NK-92 (cell line): ENCODE results near the gene LSAMP.
"Not testable (repeated sequence)": the region's sequence is repeated elsewhere in the genome, so short reads cannot be mapped to it uniquely, and the experiment has no call there.

Experiments
- DNase-seq: peaks from one replicate; lab custom pipeline; 2025; ENCODE audit not compliant: unreplicated experiment; lab: John Stamatoyannopoulos, UW

The LSAMP gene

DNA sequence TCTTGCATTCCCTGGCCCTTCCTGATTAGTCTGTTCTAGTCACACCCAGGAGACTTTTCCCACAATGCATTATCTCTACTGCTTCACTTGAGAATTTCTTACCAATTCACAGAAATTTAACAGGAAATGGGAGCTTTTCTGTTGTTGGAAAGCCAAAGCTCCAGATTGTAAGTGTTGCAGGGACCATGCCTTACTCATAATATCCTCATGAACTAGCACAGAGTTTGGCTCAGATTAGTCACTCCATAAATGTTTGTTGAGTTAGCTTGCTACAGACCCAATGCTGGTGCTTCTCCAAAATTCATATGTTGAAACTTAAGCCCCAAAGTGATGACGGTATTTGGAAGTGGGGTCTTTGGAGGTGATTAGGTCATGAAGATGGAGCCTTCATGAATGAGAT, 589.4 kb downstream of the LSAMP start:
- DNase-seq = no peak

DNA sequence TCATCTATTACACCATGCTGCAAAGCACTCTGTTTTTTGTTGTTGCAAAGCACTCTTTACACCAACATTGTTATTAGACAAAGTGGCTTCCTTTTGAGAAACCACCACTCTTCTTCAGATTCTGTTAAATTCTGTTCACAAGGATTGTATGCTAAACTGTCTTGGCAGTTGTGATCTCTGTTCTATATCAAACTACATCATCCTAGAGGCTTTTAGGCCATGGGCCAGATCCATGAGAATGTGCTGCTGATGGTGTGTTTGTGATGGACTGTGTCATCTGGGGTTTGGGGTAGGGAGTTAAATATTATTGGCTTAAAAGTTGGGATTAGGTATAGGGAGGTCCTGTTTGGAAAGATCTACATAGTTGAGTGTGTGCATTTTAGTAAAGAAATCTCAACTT, 592.2 kb downstream of the LSAMP start:
- DNase-seq = no peak

DNA sequence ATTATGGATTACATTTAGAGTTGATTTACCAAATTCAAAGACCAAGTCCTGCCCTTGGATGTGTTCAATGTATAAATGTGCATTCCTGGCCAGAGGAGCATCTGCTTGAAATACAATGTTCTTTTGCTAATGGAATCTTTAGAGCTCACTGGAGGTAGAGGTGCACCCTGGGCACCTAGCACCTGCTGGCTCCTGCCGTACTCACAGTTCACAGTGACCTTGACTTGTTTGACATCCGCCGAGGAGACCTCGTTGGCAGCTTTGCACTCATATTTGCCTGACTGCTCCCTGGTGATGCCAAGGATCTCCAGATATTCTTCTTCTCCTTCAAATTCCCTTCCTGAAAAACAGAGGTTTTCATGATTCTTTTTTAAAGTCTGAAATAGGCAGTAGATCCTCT, 593.0 kb downstream of the LSAMP start:
- no peak for DNase-seq

DNA sequence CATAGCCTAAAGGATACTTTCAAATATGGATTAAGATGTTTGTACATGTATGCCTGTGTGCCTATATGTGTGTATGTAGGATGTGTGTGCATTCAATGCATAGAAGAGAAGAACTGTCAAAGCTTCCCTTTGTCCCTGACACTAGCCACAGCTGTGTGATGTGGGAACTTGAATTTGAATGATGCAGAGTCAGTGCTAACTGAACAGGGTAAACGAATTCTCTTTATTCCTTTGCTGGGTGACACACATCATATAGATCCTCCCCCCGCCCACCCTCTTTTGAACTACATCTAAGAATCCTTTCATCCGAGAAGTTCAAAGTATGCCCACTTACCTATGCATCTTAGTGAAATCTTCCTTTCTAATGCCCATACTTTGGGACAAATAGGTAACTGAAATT, 593.7 kb downstream of the LSAMP start:
- no peak for DNase-seq

DNA sequence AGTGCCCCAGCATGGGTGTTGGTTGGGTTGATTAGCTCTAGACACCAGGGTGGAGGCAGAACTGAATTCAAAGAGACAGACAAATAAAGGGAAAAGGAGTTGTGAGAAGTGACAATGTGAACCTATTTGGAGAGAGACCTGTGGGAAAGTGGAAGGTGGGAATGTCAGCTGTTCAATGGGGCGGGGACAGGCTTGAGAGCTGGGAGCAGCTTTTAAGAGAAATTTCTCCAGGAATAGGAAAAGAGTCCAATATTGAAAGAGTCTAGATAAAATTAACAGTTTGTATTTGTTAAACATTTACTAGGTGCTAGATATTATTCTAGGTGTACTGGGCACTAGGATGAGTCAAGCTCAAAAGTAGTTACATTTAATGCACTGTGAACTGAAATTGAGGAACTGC, 596.6 kb downstream of the LSAMP start:
- DNase-seq = no peak

DNA sequence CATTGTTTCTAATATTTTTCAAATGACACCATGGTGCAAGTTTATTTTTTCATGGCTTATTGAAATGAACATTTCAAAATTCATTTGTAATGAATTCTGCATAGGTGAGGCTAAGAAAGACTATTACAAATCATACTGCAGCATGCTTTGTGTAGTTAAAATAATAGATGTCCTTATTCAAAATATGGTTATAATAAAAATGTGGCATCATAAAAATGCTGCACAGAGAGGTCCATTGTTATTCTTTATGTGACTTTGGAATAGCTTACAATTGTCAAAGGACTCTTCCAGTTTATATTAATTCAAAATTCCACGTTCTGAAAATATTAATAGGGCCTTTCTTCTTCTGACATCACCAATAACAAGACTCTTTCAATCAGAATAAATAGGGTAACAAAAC, 599.3 kb downstream of the LSAMP start:
- no peak for DNase-seq

DNA sequence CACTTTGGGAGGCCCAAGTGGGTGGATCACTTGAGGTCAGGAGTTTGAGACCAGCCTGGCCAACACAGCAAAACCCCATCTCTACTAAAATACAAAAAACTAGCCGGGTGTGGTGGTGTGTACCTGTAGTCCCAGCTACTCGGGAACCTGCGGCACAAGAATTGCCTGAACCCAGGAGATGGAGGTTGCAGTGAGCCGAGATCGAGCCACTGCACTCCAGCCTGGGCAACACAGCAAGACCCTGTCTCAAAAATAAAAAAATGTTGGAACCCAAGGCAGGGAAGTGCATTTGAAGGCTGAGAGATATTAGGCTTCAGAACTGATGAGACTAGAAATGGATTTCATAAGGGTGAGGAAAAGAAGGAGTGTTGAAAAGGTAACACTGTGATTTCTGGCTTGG, 600.6 kb downstream of the LSAMP start:
- DNase-seq = not testable (repeated sequence)

DNA sequence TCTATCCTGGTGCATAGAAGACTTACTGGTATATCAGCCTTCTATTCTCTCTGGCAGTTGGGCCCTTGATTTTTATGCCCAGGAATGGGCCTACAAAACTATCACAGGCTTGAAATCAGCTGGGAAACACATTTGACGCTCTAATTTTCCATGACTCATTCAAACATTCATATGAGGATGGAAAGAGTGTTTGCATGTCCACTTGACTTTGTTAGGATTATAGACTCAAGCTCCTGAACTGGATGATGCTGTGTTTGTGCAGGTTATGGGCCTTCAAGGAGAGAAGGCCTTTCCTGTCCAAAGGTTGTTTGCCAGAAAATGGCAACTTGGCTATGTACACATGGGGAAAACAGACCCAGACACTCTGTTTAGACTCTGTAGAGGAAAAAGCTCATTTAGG, 602.1 kb downstream of the LSAMP start:
- no peak for DNase-seq

DNA sequence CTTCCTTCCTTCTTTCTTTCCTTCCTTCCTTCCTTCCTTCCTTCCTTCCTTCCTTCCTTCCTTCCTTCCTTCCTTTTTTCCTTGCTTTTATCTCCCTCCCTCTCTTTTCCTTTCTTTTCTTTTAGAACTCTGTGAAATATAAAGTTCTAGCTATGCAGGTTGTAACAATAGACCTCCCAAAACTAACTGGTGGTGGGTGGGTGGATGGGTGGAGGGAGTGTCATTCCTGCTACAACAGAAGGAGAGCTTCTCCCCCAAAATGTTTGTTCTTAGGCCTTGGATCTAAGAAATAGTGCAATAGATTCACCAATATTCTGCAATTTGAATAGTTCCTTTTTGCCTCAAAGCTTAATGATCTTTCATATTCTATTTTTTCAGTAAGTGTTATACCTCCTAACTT, 606.0 kb downstream of the LSAMP start:
- DNase-seq = no peak

DNA sequence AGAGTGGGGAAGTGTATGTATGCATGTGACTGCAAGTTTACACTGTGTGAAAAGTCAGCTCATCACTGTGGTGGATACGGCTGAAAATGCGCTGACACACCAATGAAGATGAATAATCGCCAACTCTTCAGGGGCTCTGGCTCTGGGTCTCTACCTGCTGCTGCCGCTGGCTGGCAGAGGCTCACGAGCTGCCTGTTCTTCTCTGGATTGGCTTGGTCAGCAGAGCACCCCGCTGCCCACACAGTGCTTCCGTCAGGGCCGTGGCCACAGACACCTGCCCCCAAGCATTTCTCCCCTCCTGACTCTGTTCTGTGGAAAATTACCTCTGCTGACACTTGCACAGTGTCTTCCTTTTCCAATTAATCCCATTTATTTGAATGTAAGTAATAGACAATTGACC, 606.5 kb downstream of the LSAMP start:
- DNase-seq = no peak

DNA sequence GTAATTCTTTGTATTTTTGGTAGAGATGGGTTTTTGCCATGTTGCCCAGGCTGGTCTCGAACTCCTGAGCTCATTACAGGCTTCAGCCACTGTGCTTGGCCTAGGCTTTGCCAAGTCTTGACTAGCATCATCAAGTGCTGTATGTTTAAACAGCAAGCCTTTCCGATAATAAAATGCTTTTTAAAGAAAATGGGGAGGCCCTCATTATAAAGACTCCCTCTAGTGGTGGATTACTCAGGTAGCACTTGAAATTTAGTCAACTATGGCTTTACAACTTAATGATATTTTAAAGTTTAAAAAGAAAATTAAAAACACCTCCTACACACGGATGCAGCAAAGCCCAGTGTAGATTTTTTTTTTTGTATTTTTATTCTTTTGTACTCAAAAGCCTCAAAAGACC, 608.3 kb downstream of the LSAMP start:
- DNase-seq = no peak

DNA sequence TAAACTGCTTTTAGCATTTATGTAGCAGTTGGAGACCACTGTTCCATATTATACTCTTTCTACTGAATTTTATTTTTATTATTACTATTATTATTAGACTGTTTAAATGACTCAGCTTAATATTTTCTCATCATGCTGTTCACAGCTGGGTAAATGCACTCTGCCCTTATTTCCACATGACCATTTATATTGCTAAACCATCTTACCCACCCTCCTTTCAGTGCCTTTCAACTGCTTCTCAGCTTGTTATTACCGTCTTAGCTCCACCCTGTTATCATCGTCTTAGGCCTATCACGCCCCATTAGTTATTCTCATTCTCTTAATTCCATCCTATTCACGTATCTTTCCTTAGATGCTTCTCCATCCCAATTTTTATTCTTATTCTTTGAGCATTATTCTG, 609.3 kb downstream of the LSAMP start:
- DNase-seq = no peak

DNA sequence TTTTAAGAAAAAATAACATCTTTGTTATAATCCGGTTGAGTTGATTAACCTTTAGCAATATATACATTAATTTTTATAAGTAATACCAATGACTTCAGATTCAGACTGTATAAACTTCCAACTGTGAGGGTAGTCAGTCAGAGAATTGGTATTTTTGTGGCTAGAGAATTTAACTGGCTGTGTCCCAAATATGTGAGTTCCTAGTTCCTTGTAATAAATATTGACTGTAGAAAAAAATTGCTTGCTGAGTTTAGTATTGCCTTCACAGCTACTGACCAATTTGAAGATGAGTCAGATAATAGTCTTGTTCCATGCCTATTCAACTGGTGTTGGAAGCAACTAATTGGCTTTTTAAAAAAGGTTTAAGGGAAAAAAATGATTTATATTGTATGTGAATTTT, 611.2 kb downstream of the LSAMP start:
- DNase-seq = no peak

DNA sequence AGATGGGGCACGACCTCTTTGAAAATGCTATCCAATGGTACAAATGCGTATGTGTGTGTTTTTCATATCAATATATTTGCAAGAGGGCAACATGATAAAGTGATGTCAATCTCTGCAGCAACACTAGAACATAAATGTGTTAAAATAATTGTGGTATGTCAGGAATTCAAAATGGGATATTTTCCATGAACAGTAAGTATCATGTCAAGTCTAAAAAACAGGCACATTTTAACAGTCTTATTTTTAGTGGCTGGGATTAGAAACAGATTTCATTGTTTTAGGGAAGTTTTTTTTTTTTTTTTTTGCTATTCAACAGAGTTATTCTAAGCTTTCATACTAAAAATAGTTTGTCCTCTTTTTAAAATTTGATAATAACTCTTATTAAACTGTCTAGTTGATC, 612.2 kb downstream of the LSAMP start:
- no peak for DNase-seq

DNA sequence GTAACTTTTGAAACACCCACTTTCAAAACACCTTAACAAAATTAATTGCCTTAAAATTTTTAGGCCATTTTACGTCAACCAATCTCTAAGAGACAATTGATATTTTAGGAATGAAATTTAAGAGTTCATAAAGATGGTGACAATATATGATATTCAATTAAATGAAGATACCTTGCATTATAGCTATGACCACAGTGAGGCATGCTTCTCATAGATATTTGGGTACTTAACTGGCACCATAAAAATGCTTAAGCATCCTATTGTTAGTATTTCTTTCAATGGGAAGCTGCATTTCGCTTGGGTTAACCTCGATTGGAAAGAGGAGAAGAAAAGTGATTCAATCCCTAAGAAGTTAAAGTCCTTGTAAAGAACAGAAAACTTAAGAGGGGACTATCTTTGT, 613.0 kb downstream of the LSAMP start:
- no peak for DNase-seq

DNA sequence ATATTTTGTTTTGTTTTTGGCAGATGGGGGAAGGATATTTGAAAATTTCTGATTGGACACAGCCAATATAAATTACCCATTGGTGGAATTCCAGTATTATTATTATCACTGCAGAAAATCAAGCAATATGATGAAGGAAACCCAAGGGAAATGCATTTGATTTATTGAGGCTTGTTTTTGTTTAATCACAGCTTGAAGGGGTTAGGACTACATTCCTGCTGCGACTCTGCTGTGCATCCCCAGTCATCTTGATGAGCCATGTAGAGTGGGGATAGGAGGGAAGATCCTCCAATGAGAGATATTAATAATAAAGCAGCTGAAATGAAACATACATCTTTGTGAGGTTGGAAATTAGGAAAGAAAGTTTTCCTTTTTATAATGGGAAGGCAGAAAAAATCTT, 613.4 kb downstream of the LSAMP start:
- DNase-seq = no peak

DNA sequence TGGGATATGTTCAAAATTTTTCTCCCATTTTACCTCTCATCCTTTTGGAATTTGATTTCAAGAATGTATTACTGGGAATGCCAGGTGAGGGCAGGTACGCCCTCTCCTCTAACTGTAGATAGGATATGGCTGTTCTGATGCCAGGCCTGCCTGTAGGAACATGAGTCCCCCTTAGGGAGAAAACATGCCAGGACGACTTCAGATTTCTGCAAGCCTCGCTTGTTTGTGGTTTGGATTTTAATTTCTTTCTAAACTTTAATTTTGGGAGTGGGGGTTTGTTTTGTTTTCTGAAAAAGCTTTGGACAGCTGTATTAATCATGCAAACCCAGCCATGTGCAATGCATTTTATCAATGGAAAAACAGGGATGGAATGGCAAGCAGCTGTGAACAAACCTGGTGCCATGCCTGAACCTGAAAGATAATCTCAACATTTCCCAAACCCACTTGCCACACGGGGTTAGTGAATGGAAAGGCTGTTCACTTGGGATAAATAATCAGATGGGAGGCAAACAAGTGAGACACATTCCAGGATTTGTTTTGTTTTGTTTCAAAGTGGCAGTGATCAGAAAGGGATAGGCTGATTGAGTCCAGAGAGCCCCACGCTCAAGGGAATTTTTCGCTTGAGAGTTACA, 614.4 kb downstream of the LSAMP start:
- DNase-seq = no peak

DNA sequence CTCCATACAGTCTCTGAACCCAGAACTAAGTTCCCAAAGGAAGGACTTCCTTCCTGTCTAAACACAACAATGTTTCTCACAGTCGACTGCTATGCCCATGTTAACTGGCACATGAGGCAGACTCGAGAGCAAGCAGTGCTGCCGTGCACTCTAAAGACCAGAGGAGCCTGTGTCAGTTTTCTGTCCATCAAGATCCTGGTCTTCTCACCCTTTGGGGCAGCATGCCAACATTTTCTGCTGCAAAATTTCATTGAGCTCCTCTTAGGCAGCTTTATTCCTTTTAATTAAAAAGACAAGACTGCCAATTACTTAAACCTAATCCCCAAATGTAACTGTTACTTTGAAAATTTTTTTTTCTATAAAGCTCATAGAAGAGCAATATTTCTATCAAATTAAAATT, 616.9 kb downstream of the LSAMP start:
- DNase-seq = no peak

DNA sequence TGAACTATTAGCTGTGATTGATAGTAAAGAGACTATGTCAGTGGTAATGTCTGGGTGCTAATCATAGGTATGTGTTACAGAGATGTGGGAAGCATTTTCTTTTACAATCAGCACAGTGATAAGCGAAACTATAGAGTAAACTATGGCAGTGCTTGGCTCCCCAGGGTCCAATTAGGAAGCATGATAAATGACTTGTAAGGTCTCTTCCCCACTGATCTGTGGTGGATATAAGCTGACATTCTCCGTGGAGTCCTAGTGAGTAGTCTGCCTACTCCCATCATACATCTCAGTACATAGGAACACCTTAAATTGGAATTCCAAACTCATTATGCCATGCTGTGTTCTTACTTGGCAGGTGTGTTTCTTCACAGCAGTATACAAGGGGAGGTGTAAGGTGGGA, 617.8 kb downstream of the LSAMP start:
- DNase-seq = no peak

DNA sequence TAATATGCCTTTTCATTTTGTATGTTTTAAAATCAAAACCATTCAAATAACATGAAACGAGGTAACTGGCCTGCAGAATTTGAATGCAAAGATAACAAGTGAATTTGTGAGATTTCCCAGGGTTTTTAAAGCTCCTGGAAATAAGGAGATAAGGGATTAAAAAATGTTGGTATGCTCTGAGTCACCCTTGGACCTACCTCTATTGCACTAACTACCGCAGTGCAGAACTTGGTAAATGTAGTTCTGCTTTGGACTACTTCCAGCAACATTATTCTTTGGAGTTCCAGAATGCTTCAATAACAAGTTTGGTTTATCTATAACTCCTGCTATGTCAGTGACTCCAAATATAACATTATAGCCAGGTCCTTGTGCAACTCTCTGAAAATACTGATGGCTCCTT, 620.2 kb downstream of the LSAMP start:
- no peak for DNase-seq

DNA sequence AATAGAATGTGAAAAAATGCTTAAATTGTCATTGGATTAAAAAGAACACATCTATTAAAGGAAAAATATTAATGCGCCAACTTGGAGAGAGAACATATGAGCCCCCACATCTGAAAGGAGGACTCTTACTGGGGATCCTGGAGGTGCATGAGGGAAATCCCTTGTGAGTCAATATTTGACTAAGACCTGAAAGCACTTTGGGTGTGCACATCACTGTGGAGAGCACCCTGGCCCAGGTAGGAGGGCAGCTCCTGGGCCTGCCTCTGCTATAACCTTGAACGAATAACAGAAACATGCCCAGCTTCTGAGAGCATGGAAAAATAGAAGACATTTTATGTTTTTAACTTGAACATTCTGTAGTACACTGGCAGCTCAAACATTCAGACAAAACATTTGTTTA, 622.2 kb downstream of the LSAMP start:
- DNase-seq = no peak

DNA sequence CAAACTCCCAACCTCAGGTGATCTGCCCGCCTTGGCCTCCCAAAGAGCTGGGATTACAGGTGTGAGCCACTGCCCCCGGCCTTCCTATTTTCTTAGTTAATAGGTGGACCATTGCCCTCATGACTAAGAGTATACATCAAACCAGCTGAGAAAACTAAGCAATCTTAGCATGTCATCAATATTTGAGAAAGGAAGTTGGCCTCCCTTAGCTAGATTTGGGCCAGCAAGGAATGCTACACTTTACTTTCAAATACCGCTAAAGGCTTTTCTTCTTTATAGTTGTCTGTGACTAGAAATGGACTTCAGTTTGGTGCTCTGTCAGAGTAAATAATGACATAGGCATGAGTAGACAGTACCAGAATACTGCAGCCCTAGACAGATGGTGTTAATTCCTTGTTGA, 622.7 kb downstream of the LSAMP start:
- DNase-seq = no peak

DNA sequence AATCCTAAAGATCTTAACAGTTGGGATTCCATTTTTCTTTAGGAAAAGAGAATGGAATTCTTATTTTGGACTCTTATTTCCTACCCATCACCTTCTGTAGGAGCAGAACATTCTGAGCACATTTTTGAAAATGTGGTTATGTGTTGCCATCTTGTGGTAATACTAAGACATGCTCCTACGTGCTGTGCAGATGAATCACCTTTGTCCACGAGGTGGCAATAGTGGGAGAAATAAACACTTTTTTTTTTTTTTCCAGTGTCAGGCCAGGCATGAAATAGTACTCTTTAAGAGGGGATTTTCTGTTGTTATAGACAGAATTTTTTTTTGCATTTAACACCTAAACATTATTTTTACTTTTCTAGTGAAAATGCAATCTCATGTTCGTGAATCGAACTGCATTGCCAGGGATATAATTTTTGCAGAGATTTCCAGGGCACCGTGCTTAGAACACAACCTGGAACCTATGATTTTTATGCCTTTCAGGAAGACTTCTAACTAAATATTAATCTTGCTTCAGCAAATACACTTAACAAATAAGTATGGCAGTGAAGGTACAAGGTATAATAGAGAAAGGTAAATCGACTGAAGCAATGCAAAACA, 625.4 kb downstream of the LSAMP start:
- no peak for DNase-seq
